CD4-positive, alpha-beta T cell (primary cell): ENCODE data around the gene CNOT6. TPM values are rescaled to one million over a fixed set of nuclear protein-coding genes. Genes with fewer than 3 reads are reported as not detected.
"Not testable (repeated sequence)": the region's sequence is repeated elsewhere in the genome, so short reads cannot be mapped to it uniquely, and the experiment has no call there.

ENCODE experiments used
- ATAC-seq: fragments of 200-7000 bp; cut with Tn5 transposase; one replicate; pipeline ENCODE4 v1.10.0; 2022; ENCODE audit warnings: mild to moderate bottlenecking; ENCODE audit not compliant: poor library complexity
- CTCF ChIA-PET: fragments of 350-600 bp; sonication (Branson Sonifier 250); formaldehyde crosslinking; loops from one replicate; lab custom pipeline; 2021; ENCODE audit warnings: antibody characterized with exemption, inconsistent platforms; lab: Charles Lee
- POLR2A ChIA-PET: fragments of 350-600 bp; sonication (Branson Sonifier 250); formaldehyde crosslinking; loops from one replicate; lab custom pipeline; 2021; ENCODE audit warnings: antibody characterized with exemption, inconsistent platforms; lab: Charles Lee
- DNase-seq, 14 experiments: peaks; one replicate each; pipeline ENCODE4 v3.0.0-alpha.2; 2013 to 2020; ENCODE audit warnings: mixed read lengths in 2 of 14
- H3K27ac ChIP-seq, 2 donors: one replicate each; pipeline versions ENCODE4 v1.5.1 to v1.7.0; 2013; ENCODE audit warnings: low read length in 2 of 2, low read depth in 1 of 2, mild to moderate bottlenecking in 1 of 2
- H3K27me3 ChIP-seq, 2 experiments: 1 replicate in 1 of 2; 2 replicates in 1 of 2; pipeline versions ENCODE4 v1.6.1 to v1.7.0; 2013; ENCODE audit warnings: low read length in 2 of 2, control low read depth in 1 of 2, mild to moderate bottlenecking in 1 of 2, moderate library complexity in 1 of 2; ENCODE audit not compliant: insufficient read depth in 2 of 2, control insufficient read depth in 1 of 2
- H3K36me3 ChIP-seq: one replicate; pipeline ENCODE4 v1.6.1; 2013; ENCODE audit warnings: low read length, control low read depth; ENCODE audit not compliant: insufficient read depth
- H3K4me1 ChIP-seq: one replicate; pipeline ENCODE4 v1.6.1; 2013; ENCODE audit warnings: low read length, control low read depth; ENCODE audit not compliant: insufficient read depth
- H3K4me3 ChIP-seq: one replicate; pipeline ENCODE4 v1.5.1; 2013; ENCODE audit warnings: mild to moderate bottlenecking, low read length, moderate library complexity
- H3K9me3 ChIP-seq, 2 experiments: 1 replicate in 1 of 2; 2 replicates in 1 of 2; pipeline versions ENCODE4 v1.6.1 to v1.7.0; 2013; ENCODE audit warnings: low read length in 2 of 2, mild to moderate bottlenecking in 2 of 2, control low read depth in 1 of 2, moderate library complexity in 1 of 2; ENCODE audit not compliant: control insufficient read depth in 1 of 2, insufficient read depth in 1 of 2
- H3K27ac Mint-ChIP-seq: one replicate; pipeline ENCODE4 v1.8.0; 2020; ENCODE audit warnings: mixed read lengths
- H3K27me3 Mint-ChIP-seq: one replicate; pipeline ENCODE4 v1.8.0; 2021; ENCODE audit warnings: mixed read lengths
- H3K36me3 Mint-ChIP-seq: one replicate; pipeline ENCODE4 v1.8.0; 2021; ENCODE audit warnings: low read depth, mixed read lengths
- H3K4me1 Mint-ChIP-seq: one replicate; pipeline ENCODE4 v1.8.0; 2021; ENCODE audit warnings: low read depth, mixed read lengths
- H3K4me3 Mint-ChIP-seq: one replicate; pipeline ENCODE4 v1.8.0; 2020; ENCODE audit warnings: mild to moderate bottlenecking, mixed read lengths
- H3K9me3 Mint-ChIP-seq: one replicate; pipeline ENCODE4 v1.8.0; 2020; ENCODE audit warnings: mixed read lengths
- CTCF ChIP-seq: fragments of 200-600 bp; IDR thresholded peaks from one replicate; pipeline ENCODE4 v1.8.0; 2022; ENCODE audit warnings: antibody characterized with exemption, mild to moderate bottlenecking
- intact Hi-C, 2 experiments: fragments of 100-400 bp; cut with DNase I in 1 of 2; cut with micrococcal nuclease in 1 of 2; formaldehyde crosslinking; loops; one replicate each; pipeline versions ENCODE4 v1.15.1 to v1.9.0; 2023 to 2025; cut with DNase I, micrococcal nuclease
- total RNA-seq, 174 experiments: library from RNA in 2 of 174; stranded (reverse) in 2 of 174; gene quantifications; one replicate each; pipeline ENCODE4 v1.2.3 and lab custom pipeline; 2021 to 2026

The CNOT6 gene
- total RNA-seq, 2 experiments from 2014 or later = 12.5 to 13.8 TPM

DNA sequence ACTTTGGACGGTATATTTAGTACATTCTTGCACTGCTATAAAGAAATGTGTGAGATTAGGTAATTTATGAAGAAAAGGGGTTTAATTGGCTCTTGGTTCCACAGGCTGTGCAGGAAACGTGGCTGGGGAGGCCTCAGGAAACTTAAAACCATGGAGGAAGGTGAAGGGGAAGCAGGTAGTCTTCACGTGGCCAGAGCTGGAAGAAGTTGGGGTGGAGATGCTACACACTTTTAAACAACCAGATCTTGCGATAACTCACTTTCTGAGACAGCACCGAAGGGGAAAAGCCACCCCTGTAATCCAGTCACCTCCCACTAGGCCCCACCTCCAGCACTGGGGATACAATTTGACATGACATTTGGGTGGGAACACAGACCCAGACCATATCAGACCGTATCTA is 13.5 kb downstream of the CNOT6 start:
- no peaks in the 10 kb centered on the region for H3K27me3 Mint-ChIP-seq
- ChIA-PET CTCF (no interaction called here), POLR2A (no interaction called here)
- TF ChIP-seq CTCF = no peak
- H3K9me3 ChIP-seq = no peaks in the 10 kb centered on the region
- H3K4me1 ChIP-seq = peaks cover 6% of the 10 kb centered on the region
- H3K4me3 Mint-ChIP-seq = no peak overlapping the region
- no peak overlapping the region for H3K4me3 ChIP-seq
- peaks cover 4% of the 10 kb centered on the region for H3K36me3 ChIP-seq
- intact Hi-C loops = no loop called here
- H3K9me3 Mint-ChIP-seq = no peaks in the 10 kb centered on the region
- H3K27ac ChIP-seq = no peak overlapping the region
- no peak for DNase-seq
- H3K36me3 Mint-ChIP-seq = peaks cover 34% of the 10 kb centered on the region
- no peaks in the 10 kb centered on the region for H3K27me3 ChIP-seq
- H3K4me1 Mint-ChIP-seq = peaks cover 53% of the 10 kb centered on the region
- H3K27ac Mint-ChIP-seq = no peak overlapping the region
- ATAC-seq = no peak

GRCh38 chr5:180515294-180515693 is 21.1 kb downstream of the CNOT6 start:
- H3K27ac Mint-ChIP-seq = peak overlapping the region; percentile 7
- ChIA-PET CTCF (no interaction called here), POLR2A (interaction anchor here (0.7 kb wide), 1 partner anchor 658 kb away, joined by 3 read pairs; no protein-coding TSS in a partner anchor)
- Histone ChIP-seq H3K36me3 (no peaks in the 10 kb centered on the region), H3K27ac (no peak overlapping the region), H3K4me1 (no peaks in the 10 kb centered on the region), H3K9me3 (no peaks in the 10 kb centered on the region), H3K4me3 (no peak overlapping the region), H3K27me3 (no peaks in the 10 kb centered on the region)
- intact Hi-C loops = no loop called here
- DNase-seq (no peak), ATAC-seq (no peak)
- H3K9me3 Mint-ChIP-seq = no peaks in the 10 kb centered on the region
- H3K4me1 Mint-ChIP-seq = peaks cover 54% of the 10 kb centered on the region
- peaks cover 1% of the 10 kb centered on the region for H3K36me3 Mint-ChIP-seq
- no peak for TF ChIP-seq CTCF
- H3K27me3 Mint-ChIP-seq = no peaks in the 10 kb centered on the region
- no peak overlapping the region for H3K4me3 Mint-ChIP-seq

- CTCF ChIA-PET = interaction anchor here (0.6 kb wide), 1 partner anchor 333 kb away, joined by 3 read pairs; no protein-coding TSS in a partner anchor
- H3K9me3 ChIP-seq, H3K9me3 Mint-ChIP-seq, H3K27me3 ChIP-seq, H3K36me3 Mint-ChIP-seq, intact Hi-C loops, H3K4me1 ChIP-seq, H3K4me3 ChIP-seq, H3K27me3 Mint-ChIP-seq, H3K27ac Mint-ChIP-seq, H3K27ac ChIP-seq, H3K4me3 Mint-ChIP-seq, H3K36me3 ChIP-seq, ATAC-seq, DNase-seq: not testable (repeated sequence)
- POLR2A ChIA-PET = interaction anchor here (0.7 kb wide), 1 partner anchor 657 kb away, joined by 3 read pairs; no protein-coding TSS in a partner anchor
- peaks cover 56% of the 10 kb centered on the region for H3K4me1 Mint-ChIP-seq
Observed at GRCh38 chr5:180515974-180516373, 21.8 kb downstream of the CNOT6 start.

DNA sequence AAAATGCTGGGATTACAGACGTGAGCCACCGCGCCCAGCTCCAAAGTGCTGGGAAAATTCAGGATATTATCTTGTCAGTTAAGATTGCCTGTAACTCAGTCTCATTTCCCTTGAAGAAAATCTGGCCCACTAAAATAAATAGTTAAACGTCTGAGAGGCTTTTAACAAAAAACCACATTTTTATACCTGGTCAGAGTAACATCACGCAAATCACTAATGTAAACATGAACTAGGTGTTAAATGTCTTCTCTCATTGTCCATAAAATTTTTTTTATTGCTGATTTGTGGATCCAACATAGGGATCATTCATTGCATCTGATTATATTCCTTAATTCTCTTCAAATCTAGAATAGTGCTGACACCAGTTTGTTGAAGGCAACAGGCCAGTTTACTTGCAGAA is 22.3 kb downstream of the CNOT6 start:
- Mint-ChIP-seq H3K27ac (no peak overlapping the region), H3K27me3 (no peaks in the 10 kb centered on the region)

More for the DNA sequence above, 22.3 kb downstream of the CNOT6 start:
- Histone ChIP-seq H3K27ac (no peak overlapping the region), H3K36me3 (no peaks in the 10 kb centered on the region), H3K27me3 (no peaks in the 10 kb centered on the region), H3K9me3 (no peaks in the 10 kb centered on the region), H3K4me3 (no peak overlapping the region), H3K4me1 (no peaks in the 10 kb centered on the region)
- POLR2A ChIA-PET = no interaction called here
- H3K9me3 Mint-ChIP-seq = no peaks in the 10 kb centered on the region
- no peak overlapping the region for H3K4me3 Mint-ChIP-seq
- H3K4me1 Mint-ChIP-seq = peaks cover 61% of the 10 kb centered on the region
- DNase-seq (no peak), ATAC-seq (no peak)
- no peak for TF ChIP-seq CTCF
- CTCF ChIA-PET = interaction anchor here (0.6 kb wide), 1 partner anchor 333 kb away, joined by 3 read pairs; no protein-coding TSS in a partner anchor
- H3K36me3 Mint-ChIP-seq = no peaks in the 10 kb centered on the region
- intact Hi-C loops = no loop called here
